Measurements from ENCODE around the gene ANKRD33B.

DNA sequence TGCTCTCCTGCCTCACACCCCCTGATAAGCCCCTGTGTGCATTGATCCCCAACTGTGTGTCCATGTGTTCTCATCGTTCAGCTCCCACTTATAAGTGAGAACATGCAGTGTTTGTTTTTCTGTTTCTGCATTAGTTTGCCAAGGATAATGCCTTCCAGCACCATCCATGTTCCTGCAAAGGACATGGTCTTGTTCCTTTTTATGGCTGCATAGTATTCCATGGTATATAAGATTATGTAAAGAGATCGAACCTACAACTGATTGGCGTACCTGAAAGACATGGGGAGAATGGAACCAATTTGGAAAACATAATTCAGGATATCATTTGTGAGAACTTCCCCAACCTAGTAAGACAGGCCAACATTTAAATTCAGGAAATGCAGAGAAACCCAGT is 32.4 kb downstream of the ANKRD33B start:
- TF ChIP-seq TARDBP (IDR thresholded peaks at IDR 0.05) (no peak), CTCF (IDR thresholded peaks at IDR 0.05 in 2 of 3, conservative IDR thresholded peaks at IDR 0.05 in 1 of 3; ENCODE audit: insufficient read depth in 2 of 3, low read depth in 1 of 3, low read length in 3 of 3) (no peak), KLF16 (IDR thresholded peaks at IDR 0.05) (no peak), ZNF140 (CRISPR knock-in tag; IDR thresholded peaks at IDR 0.05) (no peak), TCF7 (IDR thresholded peaks at IDR 0.05; ENCODE audit: borderline replicate concordance) (no peak), PHF8 (IDR thresholded peaks at IDR 0.05; ENCODE audit: borderline replicate concordance, low read length) (no peak), PRPF4 (IDR thresholded peaks at IDR 0.05; ENCODE audit: insufficient read depth, low read depth, low read length, poor library complexity, severe bottlenecking) (no peak)
- TF ChIP-seq, protein P1, sequence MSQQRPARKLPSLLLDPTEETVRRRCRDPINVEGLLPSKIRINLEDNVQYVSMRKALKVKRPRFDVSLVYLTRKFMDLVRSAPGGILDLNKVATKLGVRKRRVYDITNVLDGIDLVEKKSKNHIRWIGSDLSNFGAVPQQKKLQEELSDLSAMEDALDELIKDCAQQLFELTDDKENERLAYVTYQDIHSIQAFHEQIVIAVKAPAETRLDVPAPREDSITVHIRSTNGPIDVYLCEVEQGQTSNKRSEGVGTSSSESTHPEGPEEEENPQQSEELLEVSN (IDR thresholded peaks at IDR 0.05; ENCODE audit: borderline replicate concordance in 1 of 2, extremely low read depth in 1 of 2, insufficient read depth in 1 of 2, insufficient read length in 1 of 2, low read depth in 1 of 2, low read length in 1 of 2, poor library complexity in 1 of 2, severe bottlenecking in 1 of 2): no peak
- TF ChIP-seq, protein P2, sequence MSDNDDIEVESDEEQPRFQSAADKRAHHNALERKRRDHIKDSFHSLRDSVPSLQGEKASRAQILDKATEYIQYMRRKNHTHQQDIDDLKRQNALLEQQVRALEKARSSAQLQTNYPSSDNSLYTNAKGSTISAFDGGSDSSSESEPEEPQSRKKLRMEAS (CRISPR knock-in tag; IDR thresholded peaks at IDR 0.05): no peak

Measured in K562 (cell line).